K562 (cell line): ENCODE measurements around the gene LAMTOR4. TPM values are rescaled to one million over a fixed set of nuclear protein-coding genes. Genes with fewer than 3 reads are reported as not detected.
A peak's percentile ranks its signal among the peaks of the same experiment; 100 is the strongest.

Source experiments
- AFF1 ChIP-seq, 2 experiments: fragments of 450-650 bp; IDR thresholded peaks; 2 replicates each; pipeline ENCODE4 v1.6.1; 2018; ENCODE audit warnings: mild to moderate bottlenecking in 2 of 2, low read depth in 1 of 2; ENCODE audit not compliant: partially characterized antibody in 2 of 2
- BCLAF1 ChIP-seq, 2 experiments: fragments of 450-650 bp in 1 of 2; IDR thresholded peaks; 2 replicates each; pipeline ENCODE4 v1.6.1; 2011 to 2017; ENCODE audit warnings: low read depth in 2 of 2, antibody characterized with exemption in 1 of 2, borderline replicate concordance in 1 of 2, low read length in 1 of 2, mild to moderate bottlenecking in 1 of 2, mixed read lengths in 1 of 2; ENCODE audit not compliant: control insufficient read depth in 1 of 2
- C11orf30 ChIP-seq: fragments of 450-650 bp; IDR thresholded peaks from 2 replicates; pipeline ENCODE4 v1.6.1; 2016; ENCODE audit warnings: low read depth, mild to moderate bottlenecking
- CBX3 ChIP-seq, 2 experiments: IDR thresholded peaks; 1 replicate in 1 of 2; 2 replicates in 1 of 2; pipeline ENCODE4 v1.6.1; 2012; ENCODE audit warnings: inconsistent platforms in 2 of 2, low read length in 2 of 2, borderline replicate concordance in 1 of 2, control low read depth in 1 of 2
- CC2D1A ChIP-seq: fragments of 450-650 bp; IDR thresholded peaks from 2 replicates; pipeline ENCODE4 v1.6.1; 2017; ENCODE audit warnings: mild to moderate bottlenecking
- CHCHD3 ChIP-seq: fragments of 250-450 bp; sonication (Bioruptor Pico); IDR thresholded peaks from 2 replicates; pipeline ENCODE4 v2.1.2; 2022; ENCODE audit warnings: mild to moderate bottlenecking
- DNMT1 ChIP-seq: fragments of 450-650 bp; IDR thresholded peaks from 2 replicates; pipeline ENCODE4 v1.6.1; 2016; ENCODE audit warnings: antibody characterized with exemption, mild to moderate bottlenecking
- E2F3 ChIP-seq: fragments of 250-450 bp; sonication (Bioruptor Pico); IDR thresholded peaks from 2 replicates; pipeline ENCODE4 v1.4.0; 2020; ENCODE audit warnings: mild to moderate bottlenecking
- ETV5 ChIP-seq: sonication (generic); formaldehyde crosslinking; IDR thresholded peaks from 2 replicates; pipeline ENCODE4 v1.4.0; 2020; ENCODE audit warnings: low read depth, mild to moderate bottlenecking, missing genetic modification reagents
- KLF13 ChIP-seq: fragments of 450-650 bp; IDR thresholded peaks from 2 replicates; pipeline ENCODE4 v1.6.1; 2016; ENCODE audit warnings: missing genetic modification characterization, low read depth, mild to moderate bottlenecking, missing compliant biosample characterization, moderate library complexity, borderline replicate concordance
- LCOR ChIP-seq: sonication (generic); formaldehyde crosslinking; IDR thresholded peaks from 2 replicates; pipeline ENCODE4 v1.8.0; 2022; ENCODE audit warnings: mild to moderate bottlenecking, missing genetic modification reagents
- LEF1 ChIP-seq: fragments of 450-650 bp; IDR thresholded peaks from 2 replicates; pipeline ENCODE4 v1.6.1; 2016; ENCODE audit warnings: mild to moderate bottlenecking
- MEIS2 ChIP-seq: fragments of 450-650 bp; IDR thresholded peaks from 2 replicates; pipeline ENCODE4 v1.6.1; 2014; ENCODE audit warnings: mild to moderate bottlenecking; ENCODE audit not compliant: partially characterized antibody
- NCOA2 ChIP-seq, 2 experiments: fragments of 450-650 bp; IDR thresholded peaks; 2 replicates each; pipeline ENCODE4 v1.6.1; 2018; ENCODE audit warnings: mild to moderate bottlenecking in 2 of 2, moderate library complexity in 1 of 2; ENCODE audit not compliant: partially characterized antibody in 2 of 2
- NONO ChIP-seq, 2 experiments: fragments of 200-400 bp in 1 of 2; fragments of 450-650 bp in 1 of 2; formaldehyde crosslinking in 1 of 2; IDR thresholded peaks; 2 replicates each; pipeline ENCODE4 v1.6.1; 2017; ENCODE audit warnings: low read depth in 2 of 2, mild to moderate bottlenecking in 2 of 2, moderate library complexity in 2 of 2, low read length in 1 of 2
- POLR2B ChIP-seq: fragments of 450-650 bp; IDR thresholded peaks from 2 replicates; pipeline ENCODE4 v1.6.1; 2018; ENCODE audit warnings: low read depth; ENCODE audit not compliant: partially characterized antibody
- SLC30A9 ChIP-seq: fragments of 250-450 bp; sonication (Bioruptor Pico); IDR thresholded peaks from 2 replicates; pipeline ENCODE4 v1.8.0; 2022; ENCODE audit warnings: mild to moderate bottlenecking, moderate library complexity
- ZBTB12 ChIP-seq: fragments of 250-450 bp; sonication (Bioruptor Pico); IDR thresholded peaks from 2 replicates; pipeline ENCODE4 v1.4.0; 2020
- ZNF124 ChIP-seq: sonication (generic); formaldehyde crosslinking; IDR thresholded peaks from 2 replicates; pipeline ENCODE4 v1.8.1; 2022; ENCODE audit warnings: missing genetic modification reagents
- ZNF431 ChIP-seq: sonication (generic); formaldehyde crosslinking; IDR thresholded peaks from 2 replicates; pipeline ENCODE4 v1.8.0; 2022; ENCODE audit warnings: mild to moderate bottlenecking, missing genetic modification reagents
- ZNF584 ChIP-seq: fragments of 200-800 bp; sonication (Bioruptor generic); IDR thresholded peaks from 2 replicates; pipeline ENCODE4 v1.6.1; 2016; ENCODE audit warnings: low read depth, mild to moderate bottlenecking, missing genetic modification characterization, missing compliant biosample characterization
- polyA plus RNA-seq, 8 experiments: library from polyadenylated mRNA; depleted of rRNA in 4 of 8; stranded (reverse) in 5 of 8; unstranded in 3 of 8; fragments of >200 nt; fragmentation: Nextera tagmentation in 2 of 8; fragmentation: Illumina TruSeq in 1 of 8; extraction: Ambion mirVana in 2 of 8; extraction: Trizol in 1 of 8; gene quantifications; 2 replicates each; pipeline versions ENCODE4 v1.2.1 to v1.2.3, GENCODE V29; 2011 to 2014; ENCODE audit warnings: inconsistent platforms in 1 of 8, missing spikeins in 1 of 8
- total RNA-seq, 7 experiments: library from RNA; depleted of rRNA in 6 of 7; stranded (reverse); fragments of >200 nt in 6 of 7; fragmentation: Illumina TruSeq in 2 of 7; extraction: Trizol in 2 of 7; gene quantifications; 2 replicates each; pipeline versions ENCODE4 v1.2.1 to v1.2.3, GENCODE V29; 2011 to 2021; ENCODE audit warnings: low replicate concordance in 1 of 7

LAMTOR4 gene
- total and polyA plus RNA-seq, 9 of the 15 experiments (the other 6 are each of a cell fraction or from before 2014, with no cell fraction given) = 79.6 to 314 (median 195) TPM

GRCh38 chr7:100159099-100159623 is 10.4 kb downstream of the LAMTOR4 start (continued):
- TF ChIP-seq NCOA2 (IDR thresholded peaks at IDR 0.05; ENCODE audit: partially characterized antibody in 2 of 2) (no peak), CC2D1A (0 out of 2 replicates have a peak, but pooled peaks have one; percentile 7), POLR2B (no peak), E2F3 (CRISPR knock-in tag) (no peak), ZNF584 (CRISPR knock-in tag) (no peak), LCOR (CRISPR knock-in tag) (no peak), NONO (IDR thresholded peaks at IDR 0.05; ENCODE audit: low read depth in 2 of 2, low read length in 1 of 2) (no peak), ETV5 (no peak; the same call in 1 of the 2 replicates), ZBTB12 (CRISPR knock-in tag) (no peak), AFF1 (IDR thresholded peaks at IDR 0.05; ENCODE audit: low read depth in 1 of 2, partially characterized antibody in 2 of 2) (peak in 1 of 2 experiments; percentile 52), C11orf30 (no peak), MEIS2 (peak; percentile 80), ZNF431 (CRISPR knock-in tag) (0 out of 2 replicates have a peak, but pooled peaks have one; percentile 41), KLF13 (tag) (no peak), ZNF124 (CRISPR knock-in tag) (no peak), CBX3 (IDR thresholded peaks at IDR 0.05; ENCODE audit: borderline replicate concordance in 1 of 2, low read length in 2 of 2) (no peak), DNMT1 (0 out of 2 replicates have a peak, but pooled peaks have one; percentile 44), BCLAF1 (IDR thresholded peaks at IDR 0.05; ENCODE audit: borderline replicate concordance in 1 of 2, control insufficient read depth in 1 of 2, low read depth in 2 of 2, low read length in 1 of 2) (no peak), LEF1 (no peak), CHCHD3 (CRISPR knock-in tag) (no peak), SLC30A9 (CRISPR knock-in tag) (no peak)
